Spleen (tissue), 11 donors: ENCODE measurements around the gene UBE2K. TPM values are rescaled to one million over a fixed set of nuclear protein-coding genes. Genes with fewer than 3 reads are reported as not detected.

Source experiments
- DNase-seq: peaks from one replicate; pipeline ENCODE4 v3.0.0-alpha.2; 2020
- H3K27ac ChIP-seq, 8 donors: fragments of 200-600 bp; sonication (generic) in 7 of 8; 1 replicate in 4 of 8; 2 replicates in 4 of 8; pipeline versions ENCODE4 v1.5.0 to v1.8.0; 2016 to 2021; ENCODE audit warnings: inconsistent platforms in 4 of 8, mild to moderate bottlenecking in 4 of 8, moderate library complexity in 1 of 8
- H3K27me3 ChIP-seq, 7 donors: fragments of 200-600 bp; sonication (generic) in 6 of 7; replicated peaks in 1 of 7; 1 replicate in 4 of 7; 2 replicates in 3 of 7; pipeline versions ENCODE4 v1.5.0 to v1.8.0; 2016 to 2021; ENCODE audit warnings: inconsistent platforms in 3 of 7, mild to moderate bottlenecking in 1 of 7
- H3K36me3 ChIP-seq, 6 donors: fragments of 200-600 bp; sonication (generic) in 5 of 6; 1 replicate in 4 of 6; 2 replicates in 2 of 6; pipeline versions ENCODE4 v1.5.0 to v1.8.0; 2016 to 2021; ENCODE audit warnings: inconsistent platforms in 2 of 6
- H3K4me1 ChIP-seq, 6 donors: fragments of 200-600 bp; sonication (generic) in 5 of 6; 1 replicate in 3 of 6; 2 replicates in 3 of 6; pipeline versions ENCODE4 v1.5.0 to v1.8.0; 2016 to 2021; ENCODE audit warnings: inconsistent platforms in 3 of 6
- H3K4me3 ChIP-seq, 8 donors: fragments of 200-600 bp; sonication (generic) in 7 of 8; 1 replicate in 4 of 8; 2 replicates in 4 of 8; pipeline versions ENCODE4 v1.5.0 to v1.8.0; 2016 to 2021; ENCODE audit warnings: inconsistent platforms in 4 of 8, mild to moderate bottlenecking in 4 of 8, moderate library complexity in 2 of 8
- H3K9me3 ChIP-seq, 8 donors: fragments of 200-600 bp; sonication (generic) in 7 of 8; 1 replicate in 4 of 8; 2 replicates in 4 of 8; pipeline versions ENCODE4 v1.5.0 to v1.8.0; 2016 to 2021; ENCODE audit warnings: inconsistent platforms in 4 of 8
- POLR2A ChIP-seq, 3 donors: fragments of 450-650 bp; IDR thresholded peaks; one replicate each; pipeline ENCODE4 v1.5.1; 2017; ENCODE audit warnings: antibody characterized with exemption in 3 of 3, mild to moderate bottlenecking in 1 of 3
- POLR2AphosphoS5 ChIP-seq, 3 donors: sonication (generic); formaldehyde crosslinking; IDR thresholded peaks; one replicate each; pipeline ENCODE4 v1.5.1; 2017; ENCODE audit warnings: antibody characterized with exemption in 3 of 3
- WGBS, 5 donors: extraction: QIAGEN DNeasy Blood & Tissue Kit in 3 of 5; methylation state at CpG; one replicate each; pipeline versions ENCODE4 v1.1.5 to v1.1.7; 2013 to 2018; 5-methylcytosine and 5-hydroxymethylcytosine counted together
- intact Hi-C: fragments of 100-400 bp; cut with DNase I; formaldehyde crosslinking; loops from one replicate; pipeline ENCODE4 v1.15.0; 2023; ENCODE audit warnings: low total_unique reads
- polyA plus RNA-seq, 3 donors: library from polyadenylated mRNA; stranded (reverse); fragments of 200-250 nt; gene quantifications; one replicate each; pipeline ENCODE4 v1.2.1, GENCODE V29; 2013
- total RNA-seq, 7 donors: library from RNA; depleted of rRNA in 3 of 7; stranded (reverse); fragments of >200 nt in 3 of 7; fragmentation: NEBNext Ultra II Directional in 4 of 7; extraction: Animal tissue kit (Norgen Biotek cat#: 25700) in 4 of 7; gene quantifications; one replicate each; pipeline versions ENCODE4 v1.1.0 to v1.2.1, GENCODE V29; 2016 to 2021
- TF ChIP-seq, protein P1 (sequence below), 11 experiments: fragments of 200-600 bp in 7 of 11; fragments of 450-650 bp in 4 of 11; sonication (generic) in 4 of 11; IDR thresholded peaks in 8 of 11; conservative IDR thresholded peaks in 3 of 11; 1 replicate in 7 of 11; 2 replicates in 4 of 11; pipeline versions ENCODE4 v1.4.0 to v1.8.0; 2016 to 2021; ENCODE audit warnings: antibody characterized with exemption in 11 of 11, inconsistent platforms in 4 of 11, mild to moderate bottlenecking in 1 of 11
- donor health status: healthy with polysubstance abuse.
- donor health status: DM: no; HTN: no; CAD: no; lungs with moderate emphysema.
- donor health status: DM: no; HTN: no; CAD: no.
- donor health status: Bipolar disorder and iron deficiency.
- donor health status: healthy.
- donor health status: DM: no; HTN: no; CAD: no.
- donor health status: DM: yes; HTN: yes; CAD: no.

Gene UBE2K
- total and polyA plus RNA-seq, 10 donors: 22.7 to 48.8 (median 27.1) TPM

- no peak for DNase-seq
- Histone ChIP-seq H3K27me3 (no peaks in the 10 kb centered on the region), H3K4me1 (peaks cover 0 to under 1% (median 0%) of the 10 kb centered on the region in 6 donors), H3K27ac (no peak overlapping the region), H3K4me3 (no peak overlapping the region), H3K9me3 (no peaks in the 10 kb centered on the region), H3K36me3 (peaks cover 0 to 28% (median 9%) of the 10 kb centered on the region in 6 donors)
- intact Hi-C loops: no loop called here
- 61 to 79% (median 70%) methylated on average over 5 of the region's 5 CpGs for WGBS, 5 donors
- TF ChIP-seq, protein P1, sequence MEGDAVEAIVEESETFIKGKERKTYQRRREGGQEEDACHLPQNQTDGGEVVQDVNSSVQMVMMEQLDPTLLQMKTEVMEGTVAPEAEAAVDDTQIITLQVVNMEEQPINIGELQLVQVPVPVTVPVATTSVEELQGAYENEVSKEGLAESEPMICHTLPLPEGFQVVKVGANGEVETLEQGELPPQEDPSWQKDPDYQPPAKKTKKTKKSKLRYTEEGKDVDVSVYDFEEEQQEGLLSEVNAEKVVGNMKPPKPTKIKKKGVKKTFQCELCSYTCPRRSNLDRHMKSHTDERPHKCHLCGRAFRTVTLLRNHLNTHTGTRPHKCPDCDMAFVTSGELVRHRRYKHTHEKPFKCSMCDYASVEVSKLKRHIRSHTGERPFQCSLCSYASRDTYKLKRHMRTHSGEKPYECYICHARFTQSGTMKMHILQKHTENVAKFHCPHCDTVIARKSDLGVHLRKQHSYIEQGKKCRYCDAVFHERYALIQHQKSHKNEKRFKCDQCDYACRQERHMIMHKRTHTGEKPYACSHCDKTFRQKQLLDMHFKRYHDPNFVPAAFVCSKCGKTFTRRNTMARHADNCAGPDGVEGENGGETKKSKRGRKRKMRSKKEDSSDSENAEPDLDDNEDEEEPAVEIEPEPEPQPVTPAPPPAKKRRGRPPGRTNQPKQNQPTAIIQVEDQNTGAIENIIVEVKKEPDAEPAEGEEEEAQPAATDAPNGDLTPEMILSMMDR (IDR thresholded peaks at IDR 0.05 in 8 of 11, conservative IDR thresholded peaks at IDR 0.05 in 3 of 11): no peak
- TF ChIP-seq POLR2A (IDR thresholded peaks at IDR 0.05) (no peak), POLR2AphosphoS5 (IDR thresholded peaks at IDR 0.05) (no peak)
Measured at GRCh38 chr4:39820186-39820585, 122.2 kb downstream of the UBE2K start.

DNA sequence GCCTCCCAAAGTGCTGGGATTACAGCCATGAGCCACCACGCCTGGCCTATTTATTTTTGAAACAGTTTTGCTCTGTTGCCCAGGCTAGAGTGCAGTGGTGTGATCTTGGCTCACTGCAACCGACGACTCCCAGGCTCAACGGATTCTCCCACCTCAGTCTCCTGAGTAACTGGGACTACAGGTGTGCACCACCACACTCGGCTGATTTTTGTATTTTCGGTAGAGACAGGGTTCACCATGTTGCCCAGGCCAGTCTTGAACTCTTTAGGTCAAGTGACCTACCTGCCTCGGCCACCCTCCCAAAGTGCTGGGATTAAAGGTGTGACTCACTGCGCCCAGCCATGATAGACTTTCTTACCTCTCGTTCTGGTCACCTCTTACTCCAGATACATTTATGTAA lies 124.0 kb downstream of the UBE2K start:
- no peaks in the 10 kb centered on the region for H3K9me3 ChIP-seq
- peaks cover 0 to 9% (median 0%) of the 10 kb centered on the region in 6 donors for H3K4me1 ChIP-seq
- TF ChIP-seq, protein P1 (IDR thresholded peaks at IDR 0.05 in 8 of 11, conservative IDR thresholded peaks at IDR 0.05 in 3 of 11): no peak
- TF ChIP-seq POLR2A (IDR thresholded peaks at IDR 0.05) (no peak), POLR2AphosphoS5 (IDR thresholded peaks at IDR 0.05) (no peak)
- no peak for DNase-seq
- H3K36me3 ChIP-seq: peaks cover 0 to 46% (median 18%) of the 10 kb centered on the region in 6 donors
- intact Hi-C loops: no loop called here
- H3K27me3 ChIP-seq: no peaks in the 10 kb centered on the region
- 92 to 99% (median 98%) methylated on average over 9 of the region's 9 CpGs for WGBS, 5 donors
- H3K27ac ChIP-seq: no peak overlapping the region
- H3K4me3 ChIP-seq: no peak overlapping the region

DNA sequence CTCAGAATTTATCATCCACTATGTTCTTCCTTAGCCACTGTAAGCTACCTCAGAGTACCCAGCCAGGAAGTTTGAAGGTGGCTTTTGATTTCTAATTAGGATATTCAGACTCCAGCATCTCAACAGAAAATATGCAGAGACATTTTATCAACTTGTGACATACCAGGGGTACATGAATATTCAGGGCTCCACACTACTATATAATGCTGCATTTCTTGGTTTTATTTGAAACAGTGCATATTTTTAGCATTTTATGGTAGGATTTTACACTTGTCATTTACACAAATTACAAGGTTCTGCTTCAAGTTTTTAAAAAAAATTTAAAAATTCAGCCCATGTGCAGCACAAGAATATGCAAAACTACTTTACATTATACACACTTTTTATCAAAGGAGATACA lies 124.7 kb downstream of the UBE2K start:
- intact Hi-C loops: no loop called here
- H3K4me3 ChIP-seq: no peak overlapping the region
- no peaks in the 10 kb centered on the region for H3K27me3 ChIP-seq
- TF ChIP-seq, protein P1 (IDR thresholded peaks at IDR 0.05 in 8 of 11, conservative IDR thresholded peaks at IDR 0.05 in 3 of 11): no peak
- TF ChIP-seq POLR2AphosphoS5 (IDR thresholded peaks at IDR 0.05) (no peak), POLR2A (IDR thresholded peaks at IDR 0.05) (no peak)
- no peak overlapping the region for H3K27ac ChIP-seq
- DNase-seq: no peak
- peaks cover 0 to 9% (median 0%) of the 10 kb centered on the region in 6 donors for H3K4me1 ChIP-seq
- no peaks in the 10 kb centered on the region for H3K9me3 ChIP-seq
- H3K36me3 ChIP-seq: peaks cover 0 to 53% (median 23%) of the 10 kb centered on the region in 6 donors

GRCh38 chr4:39823191-39823590 lies 125.3 kb downstream of the UBE2K start:
- Histone ChIP-seq H3K9me3 (no peaks in the 10 kb centered on the region), H3K27ac (no peak overlapping the region), H3K36me3 (peaks cover 0 to 59% (median 27%) of the 10 kb centered on the region in 6 donors), H3K27me3 (no peaks in the 10 kb centered on the region), H3K4me3 (no peak overlapping the region), H3K4me1 (peaks cover 0 to 9% (median 0%) of the 10 kb centered on the region in 6 donors)
- 78 to 90% (median 88%) methylated on average over 2 of the region's 2 CpGs for WGBS, 5 donors
- intact Hi-C loops: no loop called here
- DNase-seq: no peak
- TF ChIP-seq, protein P1 (IDR thresholded peaks at IDR 0.05 in 8 of 11, conservative IDR thresholded peaks at IDR 0.05 in 3 of 11): no peak
- TF ChIP-seq POLR2A (IDR thresholded peaks at IDR 0.05) (no peak), POLR2AphosphoS5 (IDR thresholded peaks at IDR 0.05) (no peak)
